ENCODE data around the gene HOMER3. TPM values are rescaled to one million over a fixed set of nuclear protein-coding genes. Genes with fewer than 3 reads are reported as not detected.

HOMER3 gene
- total and polyA plus RNA-seq, 9 of the 15 experiments (the other 6 are each of a cell fraction or from before 2014, with no cell fraction given) = 1.3 to 5.1 (median 3.7) TPM; not detected in 2

GRCh38 chr19:18919086-18919899, 21.7 kb downstream of the HOMER3 start, which contains the start of the genes COPE and DDX49 (continued):
- TF ChIP-seq CCAR2 (IDR thresholded peaks at IDR 0.05; ENCODE audit: low read depth, low read length) = no peak
- TF ChIP-seq ZNF75A (CRISPR knock-in tag; IDR thresholded peaks at IDR 0.05) = no peak
- peak; percentile 93 for TF ChIP-seq NFRKB (IDR thresholded peaks at IDR 0.05; ENCODE audit: low read depth)
- no peak for TF ChIP-seq PHTF2 (CRISPR knock-in tag; IDR thresholded peaks at IDR 0.05)
- peak; percentile 97 for TF ChIP-seq ZNF143 (CRISPR knock-in tag; IDR thresholded peaks at IDR 0.05)
- no peak for TF ChIP-seq RCOR1 (IDR thresholded peaks at IDR 0.05; ENCODE audit: borderline replicate concordance in 1 of 2, low read depth in 2 of 2, low read length in 2 of 2)
- TF ChIP-seq GATA2 (CRISPR knock-in tag; IDR thresholded peaks at IDR 0.05) = no peak
- TF ChIP-seq ZNF395 (CRISPR knock-in tag; IDR thresholded peaks at IDR 0.05) = peak; percentile 50; the same call in 1 of the 2 replicates
- peak; percentile 93 for TF ChIP-seq HDAC2 (IDR thresholded peaks at IDR 0.05)
- TF ChIP-seq FOXK1 (CRISPR knock-in tag; IDR thresholded peaks at IDR 0.05; ENCODE audit: borderline replicate concordance) = no peak
- no peak for TF ChIP-seq ZSCAN29 (IDR thresholded peaks at IDR 0.05)
- no peak for TF ChIP-seq YBX1 (IDR thresholded peaks at IDR 0.05)
- no peak for TF ChIP-seq ZNF398 (CRISPR knock-in tag; IDR thresholded peaks at IDR 0.05)
- TF ChIP-seq RBM15 (IDR thresholded peaks at IDR 0.05; ENCODE audit: insufficient read depth, low read length) = no peak
- TF ChIP-seq NR2F6 (CRISPR knock-in tag; IDR thresholded peaks at IDR 0.05) = 0 out of 2 replicates have a peak, but pooled peaks have one; percentile 3
- TF ChIP-seq SRSF9 (IDR thresholded peaks at IDR 0.05; ENCODE audit: borderline replicate concordance, low read depth, low read length) = no peak
- no peak for TF ChIP-seq ZNF764 (CRISPR knock-in tag; IDR thresholded peaks at IDR 0.05; ENCODE audit: low read depth)
- peak; percentile 99 for TF ChIP-seq MTA1 (IDR thresholded peaks at IDR 0.05; ENCODE audit: borderline replicate concordance)
- no peak for TF ChIP-seq IFI16 (CRISPR knock-in tag; IDR thresholded peaks at IDR 0.05)
- TF ChIP-seq THRA (IDR thresholded peaks at IDR 0.05) = no peak
- 0 out of 2 replicates have a peak, but pooled peaks have one; percentile 20 for TF ChIP-seq KLF6 (CRISPR knock-in tag; IDR thresholded peaks at IDR 0.05; ENCODE audit: borderline replicate concordance)
